GM12864 (cell line): ENCODE measurements around the gene ESRRA.
A peak's percentile ranks its signal among the peaks of the same experiment; 100 is the strongest.

Source experiments
- DNase-seq: peaks from one replicate; pipeline ENCODE4 v3.0.0-alpha.2; 2011; ENCODE audit warnings: low read depth
- H3K4me3 ChIP-seq: 2 replicates; pipeline ENCODE4 v1.5.1; 2011; ENCODE audit warnings: mild to moderate bottlenecking, low read depth, low read length, control low read depth
- CTCF ChIP-seq: IDR thresholded peaks from 2 replicates; pipeline ENCODE4 v1.5.1; 2011; ENCODE audit warnings: low read depth, mild to moderate bottlenecking, moderate library complexity, low read length, control low read depth, inconsistent platforms; ENCODE audit errors: missing control alignments

The ESRRA gene

GRCh38 chr11:64331569-64332371 is 26.4 kb downstream of the ESRRA start:
- TF ChIP-seq CTCF: peak; percentile 80
- no peak overlapping the region for H3K4me3 ChIP-seq
- peak; percentile 72 for DNase-seq

DNA sequence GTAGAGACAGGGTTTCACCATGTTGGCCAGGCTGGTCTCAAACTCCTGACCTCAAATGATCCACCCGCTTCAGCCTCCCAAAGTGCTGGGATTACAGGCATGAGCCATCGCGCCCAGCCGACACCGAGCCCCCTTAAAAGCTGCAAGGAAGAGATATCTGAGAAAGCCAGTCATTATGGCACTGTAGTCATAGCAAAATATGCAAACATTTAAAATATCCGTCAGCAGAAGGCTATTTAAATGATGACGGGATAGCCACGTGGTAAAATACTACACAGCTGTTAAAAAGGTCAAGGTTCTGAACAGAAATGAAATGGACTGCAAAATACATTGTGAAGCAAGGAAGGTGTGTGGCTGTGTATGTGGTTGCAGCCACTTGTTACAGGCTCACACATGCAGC is 28.2 kb downstream of the ESRRA start:
- H3K4me3 ChIP-seq: no peak overlapping the region
- no peak for DNase-seq
- no peak for TF ChIP-seq CTCF

DNA sequence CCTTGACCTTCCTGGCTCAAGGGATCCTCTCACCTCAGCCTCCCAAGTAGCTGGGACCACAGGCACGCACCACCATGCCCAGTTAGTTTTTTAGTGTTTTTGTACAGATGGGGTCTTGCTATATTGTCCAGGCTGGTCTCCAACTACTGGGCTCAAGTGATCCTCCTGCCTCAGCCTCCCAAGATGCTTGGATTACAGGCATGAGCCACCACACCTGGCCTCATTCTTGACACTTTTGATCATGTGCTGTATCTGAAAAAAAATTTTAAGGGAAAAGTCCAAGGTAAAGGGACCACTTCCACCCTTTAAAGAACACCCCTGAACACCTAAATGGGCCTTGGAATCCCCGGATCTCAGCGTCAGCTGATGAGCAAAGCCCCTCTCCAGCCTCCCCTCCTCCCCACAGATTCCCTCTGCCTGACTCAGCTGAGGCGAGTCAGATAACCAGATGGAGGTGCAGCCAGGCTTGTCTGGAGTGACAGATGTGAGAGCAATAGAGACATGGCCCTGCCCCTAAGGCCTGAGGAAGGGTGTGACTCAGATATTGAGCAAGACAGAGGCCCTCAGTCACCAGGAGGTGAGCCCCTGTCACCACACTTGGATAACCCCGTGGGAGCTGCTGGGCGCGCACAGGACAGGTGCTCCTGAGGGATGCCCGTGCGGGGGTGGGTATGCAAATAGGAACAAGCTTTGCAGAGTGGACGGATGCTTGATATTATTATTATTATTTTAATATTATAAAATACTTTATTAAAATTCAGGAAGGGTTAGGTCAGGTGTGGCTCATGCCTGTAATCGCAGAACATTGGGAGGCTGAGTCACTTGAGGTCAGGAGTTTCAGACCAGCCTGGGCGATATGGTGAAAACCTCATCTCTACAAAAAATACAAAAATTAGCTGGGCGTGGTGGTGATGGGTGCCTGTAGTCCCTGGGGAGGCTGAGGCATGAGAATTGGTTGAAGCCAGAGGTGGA is 29.7 kb downstream of the ESRRA start:
- DNase-seq: peak; percentile 80
- TF ChIP-seq CTCF: no peak
- no peak overlapping the region for H3K4me3 ChIP-seq

DNA sequence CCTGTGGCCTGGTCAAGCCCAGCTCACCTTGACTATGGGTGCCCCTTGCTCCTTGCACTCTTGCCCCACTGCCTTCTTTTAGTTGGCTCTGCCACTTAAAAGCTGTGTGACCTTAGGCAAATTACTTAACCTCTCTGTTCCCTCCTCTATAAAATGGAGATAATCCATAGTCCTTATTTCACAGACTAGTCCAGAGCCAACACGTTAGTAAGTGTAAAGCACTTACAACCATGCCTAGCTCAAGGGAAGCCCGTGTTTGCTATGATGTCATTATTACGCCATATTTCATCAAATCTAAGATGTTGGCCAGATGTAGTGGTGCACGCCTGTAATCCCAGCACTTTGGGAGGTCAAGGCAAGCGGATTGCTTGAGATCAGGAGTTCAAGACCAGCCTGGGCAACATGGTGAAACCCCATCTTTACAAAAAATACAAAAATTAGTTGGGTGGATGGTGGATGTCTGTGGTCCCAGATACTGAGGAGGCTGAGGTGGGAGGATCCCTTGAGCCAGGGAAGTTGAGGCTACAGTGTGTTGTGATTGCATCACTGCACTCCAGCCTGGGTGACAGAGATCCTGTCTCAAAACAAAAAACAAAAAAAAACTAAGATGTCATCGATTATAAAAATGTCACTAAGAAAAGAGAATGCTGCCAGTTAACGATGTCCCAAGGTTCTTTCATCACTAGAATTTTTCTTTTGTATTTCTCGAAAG is 32.4 kb downstream of the ESRRA start:
- TF ChIP-seq CTCF: no peak
- DNase-seq: no peak
- no peak overlapping the region for H3K4me3 ChIP-seq

DNA sequence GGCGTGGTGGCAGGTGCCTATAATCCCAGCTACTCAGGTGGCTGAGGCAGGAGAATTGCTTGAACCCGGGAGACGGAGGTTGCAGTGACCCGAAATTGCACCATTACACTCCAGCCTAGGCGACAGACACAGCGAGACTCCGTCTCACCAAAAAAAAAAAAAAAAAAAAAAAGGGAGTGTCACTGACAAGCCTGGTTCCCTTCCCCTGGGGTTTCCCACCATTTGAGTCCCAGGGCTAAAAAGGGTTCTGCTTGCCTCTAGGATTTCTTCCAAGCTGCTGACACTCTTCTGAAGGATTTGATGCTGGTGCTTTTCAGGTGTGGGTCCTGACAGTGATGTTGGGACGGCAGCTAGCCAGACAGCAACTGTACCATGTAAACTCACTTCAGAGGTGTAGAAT is 33.4 kb downstream of the ESRRA start:
- no peak overlapping the region; the same call in 1 of the 2 replicates for H3K4me3 ChIP-seq
- TF ChIP-seq CTCF: no peak
- no peak for DNase-seq

DNA sequence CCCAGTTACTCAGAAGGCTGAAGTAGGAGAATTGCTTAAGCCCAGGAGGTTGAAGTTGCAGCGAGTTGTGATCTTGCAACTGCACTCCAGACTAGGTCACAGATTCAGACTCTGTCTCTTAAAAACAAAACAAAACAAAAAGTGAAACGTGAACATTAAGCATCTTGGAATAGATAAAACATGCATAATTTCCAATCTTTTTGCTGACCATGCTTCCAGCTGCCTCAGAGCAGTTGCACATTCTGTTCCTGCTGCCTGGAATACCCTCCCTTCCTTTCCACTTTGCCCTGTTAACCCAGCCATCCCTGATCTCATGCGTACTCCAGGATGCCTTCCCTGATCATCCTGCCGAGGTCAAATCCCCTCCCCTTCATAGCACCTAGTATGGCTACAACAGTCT is 34.0 kb downstream of the ESRRA start:
- peak overlapping the region; percentile 62 for H3K4me3 ChIP-seq
- DNase-seq: no peak
- no peak for TF ChIP-seq CTCF
